ENCODE results near the gene TAF4.
A peak's percentile ranks its signal among the peaks of the same experiment; 100 is the strongest.

Gene TAF4

GRCh38 chr20:62019881-62020492, 45.7 kb downstream of the TAF4 start:
- DNase-seq (ENCODE audit: low spot score), result no peak

GRCh38 chr20:62019144-62019805, 46.4 kb downstream of the TAF4 start:
- no peak for DNase-seq (ENCODE audit: low spot score)

DNA sequence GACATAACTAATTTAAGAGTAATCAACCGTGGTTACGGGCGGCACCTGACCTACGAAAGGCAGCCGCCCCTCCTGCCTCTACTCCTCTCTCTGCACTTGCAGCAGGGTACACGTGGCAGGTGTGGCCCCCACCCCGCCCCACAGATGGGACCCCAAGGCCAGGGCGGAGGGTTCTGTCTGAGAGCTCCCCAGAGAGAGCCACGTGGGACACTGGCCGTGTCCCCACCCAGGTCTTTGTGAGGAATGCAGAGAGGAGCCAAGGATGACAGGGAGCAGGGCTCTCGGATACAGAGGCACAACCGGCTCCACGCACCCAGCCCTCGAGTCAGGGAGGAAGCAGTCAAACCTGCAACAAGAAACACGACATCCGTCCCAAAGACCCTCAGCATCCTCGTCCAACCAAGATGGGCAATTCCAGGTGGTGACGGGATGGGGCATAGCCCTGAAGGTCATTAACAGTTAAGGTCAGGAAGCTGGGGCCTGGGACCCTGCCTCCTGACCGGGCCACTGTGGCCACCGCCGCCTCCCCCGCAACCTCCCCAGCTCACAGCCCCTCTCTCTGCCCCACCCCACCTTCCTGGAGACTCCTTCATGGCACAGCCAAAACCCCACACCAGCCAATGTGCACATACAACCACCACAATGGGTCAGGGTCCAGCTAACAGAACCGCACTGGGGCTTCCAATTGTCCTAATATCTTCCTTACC, 47.1 kb downstream of the TAF4 start:
- no peak for DNase-seq (ENCODE audit: low spot score)

GRCh38 chr20:62015540-62016288, 50.0 kb downstream of the TAF4 start:
- no peak for DNase-seq (ENCODE audit: low spot score)

GRCh38 chr20:62014889-62015537, 50.7 kb downstream of the TAF4 start:
- DNase-seq (ENCODE audit: low spot score), result no peak

GRCh38 chr20:62014488-62014775, 51.2 kb downstream of the TAF4 start:
- DNase-seq (ENCODE audit: low spot score), result no peak

DNA sequence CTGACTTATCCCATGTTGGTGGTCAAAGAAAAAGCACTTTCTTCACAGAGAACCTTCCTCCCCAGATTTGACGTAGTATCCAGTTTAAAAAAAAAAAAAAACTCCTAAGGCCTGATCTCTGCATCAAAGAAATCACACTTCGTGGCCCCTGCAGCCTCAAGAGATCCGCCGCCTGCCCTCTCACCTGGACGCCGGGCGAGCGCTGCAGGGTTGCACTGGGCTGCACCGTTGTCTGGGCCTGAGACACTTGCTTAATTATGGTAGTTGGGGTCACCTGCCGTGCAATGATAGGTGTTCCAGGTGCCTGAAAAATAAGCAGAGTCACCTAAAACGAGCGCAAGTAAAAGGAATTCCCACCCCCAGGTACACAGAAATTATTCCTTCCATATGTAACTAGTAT, 53.0 kb downstream of the TAF4 start:
- DNase-seq (ENCODE audit: low spot score), result no peak

GRCh38 chr20:62011938-62012534, 53.6 kb downstream of the TAF4 start:
- no peak for DNase-seq (ENCODE audit: low spot score)

DNA sequence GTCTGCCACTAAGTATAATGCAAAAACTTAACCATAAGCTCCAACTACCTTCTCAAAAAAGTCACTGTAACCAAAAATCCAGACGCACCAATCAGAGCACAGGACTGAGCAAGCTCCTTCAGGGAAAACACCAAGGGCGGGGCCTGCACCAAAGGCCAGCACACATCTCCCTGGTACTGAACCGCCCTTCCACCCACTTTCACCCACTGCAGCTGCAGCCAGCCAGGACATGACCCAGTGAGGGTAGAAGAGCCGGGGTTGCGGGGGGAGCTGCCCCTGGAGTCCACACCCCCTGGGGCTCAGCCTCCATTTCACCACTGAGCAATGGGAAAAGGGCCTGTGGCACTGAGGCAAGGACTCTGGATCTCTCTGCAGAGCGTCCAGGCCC, 54.3 kb downstream of the TAF4 start:
- DNase-seq (ENCODE audit: low spot score), result no peak

- peak; percentile 40 for DNase-seq (ENCODE audit: low spot score)
Observed at GRCh38 chr20:62010551-62011402, 54.9 kb downstream of the TAF4 start.

- DNase-seq (ENCODE audit: low spot score), result no peak
Observed at GRCh38 chr20:62009869-62010445, 55.7 kb downstream of the TAF4 start.

DNA sequence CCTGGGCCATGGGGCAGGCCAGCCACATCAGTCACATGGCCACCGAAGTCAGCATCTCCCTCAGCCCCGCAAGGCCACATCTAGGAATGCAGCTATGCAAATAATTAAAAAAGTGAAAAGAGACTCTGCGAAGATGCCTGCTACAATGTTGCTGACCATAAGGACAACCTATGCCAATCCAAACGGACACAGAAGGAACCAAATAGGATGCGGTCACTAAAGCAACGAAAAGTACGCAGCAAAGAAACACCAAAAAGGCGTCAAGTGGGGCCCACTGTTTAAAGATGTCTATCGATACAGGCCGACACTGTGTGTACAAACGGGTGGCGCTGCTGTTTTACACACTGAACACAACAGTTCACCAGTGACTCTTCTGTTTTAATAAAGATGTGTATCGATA, 56.4 kb downstream of the TAF4 start:
- no peak for DNase-seq (ENCODE audit: low spot score)

- no peak for DNase-seq (ENCODE audit: low spot score)
Observed at GRCh38 chr20:62008643-62009183, 57.0 kb downstream of the TAF4 start.

DNA sequence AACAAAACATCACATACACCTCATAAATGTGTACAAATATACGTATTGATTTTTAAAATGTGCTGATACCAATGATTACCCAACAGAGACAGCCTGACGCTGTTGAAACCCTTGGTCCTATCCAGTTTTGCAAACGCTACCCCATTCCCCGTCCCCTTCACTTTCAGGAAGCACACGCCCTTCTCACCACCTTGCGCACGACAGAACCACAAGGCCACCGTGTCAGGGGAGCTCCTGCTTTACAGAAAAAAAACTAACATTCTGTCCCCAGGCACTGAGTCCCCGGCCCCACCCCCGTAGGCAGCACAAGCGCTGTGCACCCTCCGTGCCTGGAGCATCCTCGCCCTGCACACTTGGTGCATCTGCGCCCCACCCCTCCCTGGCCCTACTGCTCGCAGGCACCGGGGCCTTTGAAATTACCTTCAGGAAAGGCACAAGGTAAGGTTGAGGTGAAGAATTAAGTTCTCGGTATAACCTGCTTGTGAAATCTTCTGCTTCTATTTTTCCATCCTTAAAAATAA, 58.5 kb downstream of the TAF4 start:
- DNase-seq (ENCODE audit: low spot score), result no peak

DNA sequence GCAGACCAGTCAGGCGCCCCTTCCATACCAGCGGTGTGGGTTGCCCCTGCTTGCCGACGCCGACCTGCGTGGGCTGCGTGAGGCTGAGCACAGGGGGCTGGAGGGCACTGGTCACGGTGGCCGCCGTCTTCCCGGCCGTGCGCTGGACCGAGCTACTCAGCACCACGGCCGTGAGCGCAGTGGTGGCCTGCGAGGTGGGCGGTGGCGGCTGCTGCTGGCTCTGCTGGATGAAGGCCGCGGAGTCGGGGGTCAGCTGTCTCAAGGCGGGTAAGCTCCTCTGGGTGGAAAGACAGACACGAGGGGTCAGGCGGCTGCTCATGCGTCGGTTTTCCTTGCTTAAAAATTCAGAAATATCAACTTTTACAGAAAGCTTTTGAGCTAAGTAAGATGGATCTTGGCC, 59.2 kb downstream of the TAF4 start:
- DNase-seq (ENCODE audit: low spot score), result no peak

GRCh38 chr20:62004614-62005013, 61.1 kb downstream of the TAF4 start:
- DNase-seq (ENCODE audit: low spot score), result no peak

DNA sequence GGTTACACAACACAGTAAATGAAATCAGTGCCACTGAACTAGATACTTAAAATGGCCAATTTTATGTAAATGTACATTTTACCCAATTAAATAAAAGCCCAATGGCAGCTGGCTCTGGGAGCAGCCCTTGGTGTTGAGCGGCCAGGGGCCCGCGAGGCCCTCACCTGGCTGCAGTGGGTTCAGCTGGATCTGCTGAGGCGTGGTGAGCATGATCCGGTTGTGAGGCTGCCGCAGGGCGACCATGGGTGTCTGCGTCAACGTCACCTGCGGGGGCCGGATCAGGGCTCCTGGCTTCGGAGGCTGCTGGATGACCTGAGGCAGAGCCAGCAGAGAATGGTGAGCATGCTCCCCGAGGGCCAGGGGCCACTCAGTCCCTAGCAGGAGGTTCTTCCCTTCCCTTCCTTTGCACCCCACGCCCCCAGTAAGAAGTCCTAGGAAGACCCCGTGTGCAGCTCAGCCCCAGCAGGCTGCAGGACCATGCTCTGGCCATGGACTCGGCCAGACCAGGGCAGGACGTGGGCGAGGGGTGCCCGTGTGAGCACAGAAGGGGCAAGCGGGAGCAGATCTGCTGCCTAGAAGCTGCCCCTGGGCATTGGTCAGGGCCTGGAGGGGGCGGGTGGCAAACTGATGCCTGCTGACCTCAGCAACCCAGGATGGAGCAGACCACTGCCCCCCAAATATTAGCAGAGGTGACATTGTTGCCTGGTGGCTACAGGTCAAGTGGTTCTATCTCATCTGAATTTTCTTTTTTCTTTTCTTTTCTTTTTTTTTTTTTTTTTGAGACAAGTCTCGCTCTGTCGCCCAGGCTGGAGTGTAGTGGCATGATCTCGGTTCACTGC, 61.9 kb downstream of the TAF4 start:
- DNase-seq (ENCODE audit: low spot score), result no peak

DNA sequence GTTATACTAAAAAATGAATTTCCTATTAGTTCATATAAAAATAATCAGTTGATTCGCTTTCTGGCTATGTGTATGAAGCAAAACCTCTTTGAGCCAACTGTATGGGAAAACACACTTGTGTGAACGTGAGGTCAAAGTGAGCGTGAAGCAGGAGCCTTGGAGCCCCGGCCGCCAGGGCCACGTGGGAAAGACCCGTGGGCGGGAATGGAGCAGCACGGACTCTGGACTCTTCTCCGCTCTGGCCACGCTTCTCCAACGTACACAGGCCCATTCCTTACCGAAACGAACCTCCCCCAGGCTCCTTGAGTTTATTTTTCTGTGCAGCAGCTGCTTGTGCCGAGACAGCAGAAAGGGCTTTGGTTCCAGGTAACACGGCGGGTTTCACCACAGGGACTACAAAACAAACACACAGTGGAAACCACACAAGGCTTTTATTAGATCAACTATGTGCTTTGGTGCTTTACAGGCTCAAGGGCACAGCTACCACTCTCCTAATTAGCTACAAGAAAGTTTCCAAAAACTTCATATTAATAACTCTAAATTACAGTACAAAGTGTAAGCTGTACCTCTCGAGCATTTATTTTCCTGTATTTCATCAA, 62.7 kb downstream of the TAF4 start:
- DNase-seq (ENCODE audit: low spot score), result no peak

DNA sequence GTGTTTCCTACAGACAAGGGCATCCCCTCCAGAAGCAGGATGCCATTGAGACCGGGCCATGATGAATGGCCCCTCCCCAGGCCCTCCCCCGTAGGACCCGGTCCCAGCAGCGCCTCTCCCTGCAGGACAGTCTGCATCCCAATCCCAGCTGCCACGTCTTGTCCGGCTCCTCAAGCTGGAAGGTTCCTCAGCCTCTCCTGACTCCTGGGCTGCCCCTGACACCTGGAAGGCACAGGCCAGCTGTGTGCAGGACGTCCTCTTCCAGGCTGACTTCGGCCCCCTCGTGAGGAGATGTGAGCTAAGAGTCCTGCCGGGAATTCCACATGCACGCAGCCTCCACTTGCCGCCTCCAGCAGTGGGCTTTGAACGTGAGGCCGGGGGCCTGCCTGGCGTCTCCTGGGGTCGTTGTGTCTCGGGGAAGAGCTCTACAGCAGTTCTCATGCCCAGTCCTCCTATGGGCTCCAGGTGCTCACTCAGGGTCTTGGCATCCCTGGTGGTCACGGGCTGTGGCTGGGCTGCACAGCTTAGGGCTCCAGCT, 64.4 kb downstream of the TAF4 start:
- DNase-seq (ENCODE audit: low spot score), result no peak

Measured in kidney capillary endothelial cell (primary cell).